ENCODE results near the gene MAN1B1.
A peak's percentile ranks its signal among the peaks of the same experiment; 100 is the strongest.

The MAN1B1 gene

GRCh38 chr9:137086531-137087408 lies at the start of gene MAN1B1:
TSS of gene MAN1B1 (plus strand) at chr9:137086985. CDS start at chr9:137087000, 15 bp downstream.
- peak; percentile 98 for DNase-seq

- DNase-seq: no peak
Measured at GRCh38 chr9:137037035-137037434, 49.8 kb upstream of the MAN1B1 start.

GRCh38 chr9:137037483-137037882 lies 49.3 kb upstream of the MAN1B1 start:
- no peak for DNase-seq

- DNase-seq: no peak
Measured at GRCh38 chr9:137038916-137039315, 47.9 kb upstream of the MAN1B1 start.

GRCh38 chr9:137039611-137040366 lies 47.0 kb upstream of the MAN1B1 start:
- no peak for DNase-seq

- DNase-seq: no peak
Measured at GRCh38 chr9:137040568-137040967, 46.2 kb upstream of the MAN1B1 start.

- DNase-seq: no peak
Measured at GRCh38 chr9:137041124-137041523, 45.7 kb upstream of the MAN1B1 start.

GRCh38 chr9:137042751-137043727 lies 43.7 kb upstream of the MAN1B1 start:
- DNase-seq: no peak

- DNase-seq: no peak
Measured at GRCh38 chr9:137044037-137044436, 42.7 kb upstream of the MAN1B1 start.

GRCh38 chr9:137044502-137045177 lies 42.1 kb upstream of the MAN1B1 start:
- peak; percentile 23 for DNase-seq

- DNase-seq: no peak
Measured at GRCh38 chr9:137045294-137046087, 41.3 kb upstream of the MAN1B1 start.

GRCh38 chr9:137046088-137046787 lies 40.5 kb upstream of the MAN1B1 start, which contains the start of gene NPDC1:
TSS of gene NPDC1 (minus strand) at chr9:137046177. CDS start at chr9:137045989, 188 bp downstream.
- DNase-seq: peak; percentile 69

- peak; percentile 24 for DNase-seq
Measured at GRCh38 chr9:137048655-137049543, 37.9 kb upstream of the MAN1B1 start.

- DNase-seq: peak; percentile 59
Measured at GRCh38 chr9:137049544-137050449, 37.0 kb upstream of the MAN1B1 start.

GRCh38 chr9:137050570-137050969 lies 36.2 kb upstream of the MAN1B1 start:
- DNase-seq: no peak

GRCh38 chr9:137051145-137051724 lies 35.5 kb upstream of the MAN1B1 start:
- DNase-seq: no peak

- no peak for DNase-seq
Measured at GRCh38 chr9:137052293-137052692, 34.5 kb upstream of the MAN1B1 start.

All from midbrain (tissue), 1 donor.